Colonic mucosa (tissue), 4 donors: Measurements from ENCODE around the gene MGARP. TPM values are rescaled to one million over a fixed set of nuclear protein-coding genes. Genes with fewer than 3 reads are reported as not detected.

ENCODE experiments used
- DNase-seq: peaks from one replicate; pipeline ENCODE4 v3.0.0-alpha.2; 2020
- H3K27ac ChIP-seq: fragments of 200-600 bp; one replicate; pipeline ENCODE4 v1.8.0; 2021
- H3K27me3 ChIP-seq: fragments of 200-600 bp; one replicate; pipeline ENCODE4 v1.8.0; 2021
- H3K36me3 ChIP-seq: fragments of 200-600 bp; one replicate; pipeline ENCODE4 v1.8.0; 2021
- H3K4me1 ChIP-seq: fragments of 200-600 bp; one replicate; pipeline ENCODE4 v1.8.0; 2021; ENCODE audit warnings: mild to moderate bottlenecking
- H3K4me3 ChIP-seq: fragments of 200-600 bp; one replicate; pipeline ENCODE4 v1.8.0; 2021
- H3K9ac ChIP-seq, 2 donors: one replicate each; pipeline ENCODE4 v1.7.0; 2013; ENCODE audit warnings: control low read depth in 2 of 2, low read depth in 2 of 2, low read length in 2 of 2
- H3K9me3 ChIP-seq: fragments of 200-600 bp; one replicate; pipeline ENCODE4 v1.8.0; 2021
- intact Hi-C: fragments of 100-400 bp; cut with DNase I; formaldehyde crosslinking; loops from one replicate; pipeline ENCODE4 v1.14.1; 2022
- total RNA-seq, 2 donors: library from RNA; stranded (reverse); fragmentation: NEBNext Ultra II Directional in 1 of 2; extraction: Animal tissue kit (Norgen Biotek cat#: 25700) in 1 of 2; gene quantifications; one replicate each; pipeline ENCODE4 v1.2.1, GENCODE V29; 2021
- TF ChIP-seq, protein P1 (sequence below): fragments of 200-600 bp; IDR thresholded peaks from one replicate; pipeline ENCODE4 v1.8.0; 2022; ENCODE audit warnings: antibody characterized with exemption, mild to moderate bottlenecking
- donor health status: healthy.
- donor health status: DM: no; HTN: no; CAD: no.
- donor health status: DM: no; HTN: no; CAD: no.

MGARP gene
- total RNA-seq, 2 donors from 2014 or later: 0.32 TPM; not detected in 1

DNA sequence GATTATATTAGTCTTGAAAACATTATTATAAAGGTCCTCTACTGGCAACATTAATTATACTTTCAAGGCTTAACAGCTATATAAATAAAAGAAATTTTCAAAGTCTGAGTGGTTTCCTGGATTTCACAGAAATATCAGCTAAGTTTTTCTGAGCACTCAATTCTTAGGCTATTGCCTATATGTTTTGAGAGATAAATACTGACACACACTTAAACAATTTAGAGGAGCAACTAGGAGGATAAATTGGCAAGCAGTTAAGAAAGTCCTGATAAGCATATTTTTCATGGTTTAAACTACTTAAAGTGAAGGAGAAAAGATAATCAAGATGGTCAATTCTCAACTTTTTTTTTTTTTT lies 2.7 kb upstream of the MGARP start:
- TF ChIP-seq, protein P1, sequence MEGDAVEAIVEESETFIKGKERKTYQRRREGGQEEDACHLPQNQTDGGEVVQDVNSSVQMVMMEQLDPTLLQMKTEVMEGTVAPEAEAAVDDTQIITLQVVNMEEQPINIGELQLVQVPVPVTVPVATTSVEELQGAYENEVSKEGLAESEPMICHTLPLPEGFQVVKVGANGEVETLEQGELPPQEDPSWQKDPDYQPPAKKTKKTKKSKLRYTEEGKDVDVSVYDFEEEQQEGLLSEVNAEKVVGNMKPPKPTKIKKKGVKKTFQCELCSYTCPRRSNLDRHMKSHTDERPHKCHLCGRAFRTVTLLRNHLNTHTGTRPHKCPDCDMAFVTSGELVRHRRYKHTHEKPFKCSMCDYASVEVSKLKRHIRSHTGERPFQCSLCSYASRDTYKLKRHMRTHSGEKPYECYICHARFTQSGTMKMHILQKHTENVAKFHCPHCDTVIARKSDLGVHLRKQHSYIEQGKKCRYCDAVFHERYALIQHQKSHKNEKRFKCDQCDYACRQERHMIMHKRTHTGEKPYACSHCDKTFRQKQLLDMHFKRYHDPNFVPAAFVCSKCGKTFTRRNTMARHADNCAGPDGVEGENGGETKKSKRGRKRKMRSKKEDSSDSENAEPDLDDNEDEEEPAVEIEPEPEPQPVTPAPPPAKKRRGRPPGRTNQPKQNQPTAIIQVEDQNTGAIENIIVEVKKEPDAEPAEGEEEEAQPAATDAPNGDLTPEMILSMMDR: no peak
- no peaks in the 10 kb centered on the region for H3K36me3 ChIP-seq

DNA sequence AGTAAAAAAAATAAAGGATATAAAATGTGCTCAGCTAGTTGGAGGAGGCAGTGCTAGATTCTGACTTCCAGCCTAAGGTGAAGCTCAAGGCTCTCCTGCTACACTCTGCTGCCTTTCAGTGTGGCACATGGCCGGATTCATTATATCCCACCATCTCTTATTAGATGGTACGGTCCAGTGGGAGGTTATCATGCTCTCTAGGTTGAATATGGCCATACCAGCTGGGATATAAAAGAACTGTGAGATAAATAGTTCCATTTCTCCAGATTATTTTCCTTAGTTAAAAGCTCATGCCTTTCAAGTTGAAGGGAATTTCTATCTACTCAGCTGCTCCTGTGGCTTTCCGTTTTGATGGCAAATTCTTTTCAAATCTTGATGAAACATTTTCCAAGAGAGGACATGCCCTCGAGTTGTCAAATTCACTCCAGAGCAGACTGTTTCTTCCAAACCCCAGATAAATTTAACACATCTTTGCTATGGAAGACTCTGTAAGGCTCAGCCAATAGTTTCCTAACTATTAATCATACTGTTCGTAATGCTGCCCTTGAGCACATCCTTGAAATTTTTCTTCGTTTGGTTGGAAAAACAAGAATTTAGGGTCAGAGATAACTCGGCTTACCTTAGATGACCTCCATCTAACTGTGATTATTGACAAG lies 2.2 kb upstream of the MGARP start:
- Histone ChIP-seq H3K27me3 (peaks cover 23% of the 10 kb centered on the region), H3K27ac (no peak overlapping the region), H3K4me1 (no peaks in the 10 kb centered on the region), H3K4me3 (no peak overlapping the region), H3K9ac (no peak overlapping the region), H3K9me3 (no peaks in the 10 kb centered on the region), H3K36me3 (no peaks in the 10 kb centered on the region)
- TF ChIP-seq, protein P1: no peak
- intact Hi-C loops: no loop called here
- no peak for DNase-seq

More for the DNA sequence above, 2.7 kb upstream of the MGARP start:
- no peak for DNase-seq
- Histone ChIP-seq H3K27me3 (peaks cover 23% of the 10 kb centered on the region), H3K9me3 (no peaks in the 10 kb centered on the region), H3K4me3 (no peak overlapping the region), H3K27ac (no peak overlapping the region), H3K9ac (no peak overlapping the region), H3K4me1 (no peaks in the 10 kb centered on the region)
- intact Hi-C loops: no loop called here

DNA sequence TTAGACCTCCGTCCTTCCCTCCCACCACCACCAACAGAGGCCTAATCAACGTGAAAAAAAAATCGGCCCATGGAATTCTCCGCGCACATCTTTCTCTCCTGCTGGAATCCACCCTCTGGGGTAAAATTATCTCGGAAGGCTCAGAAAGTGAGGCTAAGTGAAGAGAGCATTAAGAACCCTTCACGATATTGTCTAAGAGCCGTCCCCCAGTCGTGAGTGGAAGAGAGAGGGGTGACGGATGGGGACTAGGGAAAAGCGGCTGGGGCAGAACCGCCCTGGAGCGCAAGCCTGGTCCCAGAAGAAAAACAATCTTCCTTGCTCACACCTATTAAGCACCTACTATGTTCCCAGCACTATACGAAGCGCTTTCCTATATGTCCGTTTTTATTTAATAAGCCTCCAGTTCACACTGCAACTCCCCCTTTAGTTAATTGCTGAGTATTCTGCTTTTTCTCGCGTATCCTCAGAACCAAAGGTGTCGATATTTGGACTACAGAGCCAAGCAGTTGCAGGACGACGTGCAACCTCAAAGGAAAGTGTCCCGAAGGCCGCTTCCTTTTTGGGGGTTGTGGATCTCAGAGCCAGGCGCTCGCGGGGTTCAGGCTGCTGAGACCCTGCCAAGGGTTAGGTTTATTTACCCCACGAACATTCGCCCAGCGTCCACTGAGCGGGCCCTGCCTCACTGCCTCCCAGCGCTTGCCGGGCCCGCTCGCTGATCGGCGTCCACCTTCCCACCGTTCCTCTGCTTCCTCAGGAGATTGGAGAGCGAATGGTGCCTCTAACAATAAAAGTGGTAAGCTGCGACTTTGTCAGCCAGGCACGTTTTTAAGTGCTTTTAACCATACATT lies 889 bp downstream of the MGARP start:
- H3K4me1 ChIP-seq: no peaks in the 10 kb centered on the region
- H3K36me3 ChIP-seq: no peaks in the 10 kb centered on the region
- peak overlapping the region; percentile 38 for H3K4me3 ChIP-seq
- H3K27me3 ChIP-seq: peaks cover 23% of the 10 kb centered on the region
- no peaks in the 10 kb centered on the region for H3K9me3 ChIP-seq
- TF ChIP-seq, protein P1: no peak
- H3K9ac ChIP-seq: peak overlapping the region in 1 of 2 donors; percentile 12
- H3K27ac ChIP-seq: no peak overlapping the region
- intact Hi-C loops: no loop called here
- no peak for DNase-seq

DNA sequence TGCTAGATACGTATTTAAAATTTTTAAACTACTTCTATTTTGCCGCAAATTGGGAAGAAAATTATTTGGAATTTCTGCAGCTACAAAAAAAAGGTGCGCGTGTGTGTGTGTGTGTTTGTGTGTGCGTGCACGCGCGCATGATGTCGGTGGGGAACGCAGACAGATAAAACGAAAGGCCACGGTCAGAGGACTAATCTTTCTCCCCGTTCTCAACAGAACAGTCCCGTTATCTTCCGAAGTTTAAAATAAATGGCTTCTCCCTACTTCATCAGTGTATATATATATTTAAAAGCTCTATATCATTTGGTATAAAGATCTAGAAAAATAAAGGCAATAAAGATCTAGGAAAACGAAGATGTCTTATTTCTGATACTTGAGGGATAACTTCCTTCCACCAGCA lies 1.5 kb downstream of the MGARP start:
- no peak for DNase-seq
- Histone ChIP-seq H3K27ac (no peak overlapping the region), H3K27me3 (peaks cover 23% of the 10 kb centered on the region), H3K36me3 (no peaks in the 10 kb centered on the region), H3K9ac (no peak overlapping the region), H3K9me3 (no peaks in the 10 kb centered on the region), H3K4me1 (no peaks in the 10 kb centered on the region), H3K4me3 (no peak overlapping the region)
- intact Hi-C loops: no loop called here
- TF ChIP-seq, protein P1: no peak

DNA sequence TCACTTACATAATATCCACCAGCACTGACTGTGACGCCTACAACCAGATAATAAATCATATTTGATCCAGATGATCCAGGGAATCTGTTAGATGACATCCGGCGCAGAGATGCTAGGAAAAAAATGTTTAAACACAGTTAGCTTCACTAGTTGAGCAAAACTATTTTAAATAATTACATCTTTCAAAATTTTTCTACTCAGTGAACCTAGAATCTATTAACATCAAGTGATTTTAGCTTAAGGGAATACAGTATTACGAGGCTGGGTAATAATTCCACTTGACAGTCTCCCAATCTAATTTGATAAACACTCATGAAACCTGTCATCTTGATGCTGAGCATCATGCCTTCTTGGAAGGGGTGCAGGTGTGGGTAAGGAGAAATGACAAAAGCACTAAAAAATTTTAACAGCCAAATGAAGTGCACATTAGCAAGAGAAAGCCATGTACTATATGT lies 4.7 kb downstream of the MGARP start:
- DNase-seq: no peak
- Histone ChIP-seq H3K27ac (no peak overlapping the region), H3K4me3 (no peak overlapping the region), H3K9me3 (no peaks in the 10 kb centered on the region), H3K9ac (no peak overlapping the region), H3K36me3 (no peaks in the 10 kb centered on the region), H3K27me3 (peaks cover 23% of the 10 kb centered on the region), H3K4me1 (no peaks in the 10 kb centered on the region)
- TF ChIP-seq, protein P1: no peak
- intact Hi-C loops: no loop called here
